GM18868 (cell line): ENCODE data around the gene VCPKMT.
A peak's percentile ranks its signal among the peaks of the same experiment; 100 is the strongest.

Experiments used
- ATAC-seq: cut with Tn5 transposase; IDR thresholded peaks from one replicate; pipeline ENCODE4 v1.9.1; 2021; ENCODE audit warnings: mild to moderate bottlenecking, moderate library complexity; ENCODE audit not compliant: unreplicated experiment

VCPKMT gene

DNA sequence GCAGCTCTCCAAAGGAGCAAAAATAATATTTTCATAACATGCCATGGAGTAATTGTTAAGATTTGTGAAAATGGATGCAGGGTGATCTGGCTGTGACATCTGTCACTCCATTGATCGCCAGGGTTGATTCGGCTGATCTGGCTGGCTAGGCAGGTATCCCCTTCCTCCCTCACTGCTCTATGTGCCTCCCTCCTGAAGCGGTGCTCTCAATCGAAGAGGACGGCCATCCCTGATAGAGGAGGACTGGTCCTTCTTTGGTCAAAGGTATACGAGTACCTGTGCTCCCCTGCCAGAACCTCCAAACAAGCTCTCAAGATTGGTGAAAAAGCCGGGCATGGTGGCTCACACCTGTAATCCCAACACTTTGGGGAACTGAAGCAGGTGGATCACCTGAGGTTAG is 47.9 kb downstream of the VCPKMT start:
- ATAC-seq, result no peak

DNA sequence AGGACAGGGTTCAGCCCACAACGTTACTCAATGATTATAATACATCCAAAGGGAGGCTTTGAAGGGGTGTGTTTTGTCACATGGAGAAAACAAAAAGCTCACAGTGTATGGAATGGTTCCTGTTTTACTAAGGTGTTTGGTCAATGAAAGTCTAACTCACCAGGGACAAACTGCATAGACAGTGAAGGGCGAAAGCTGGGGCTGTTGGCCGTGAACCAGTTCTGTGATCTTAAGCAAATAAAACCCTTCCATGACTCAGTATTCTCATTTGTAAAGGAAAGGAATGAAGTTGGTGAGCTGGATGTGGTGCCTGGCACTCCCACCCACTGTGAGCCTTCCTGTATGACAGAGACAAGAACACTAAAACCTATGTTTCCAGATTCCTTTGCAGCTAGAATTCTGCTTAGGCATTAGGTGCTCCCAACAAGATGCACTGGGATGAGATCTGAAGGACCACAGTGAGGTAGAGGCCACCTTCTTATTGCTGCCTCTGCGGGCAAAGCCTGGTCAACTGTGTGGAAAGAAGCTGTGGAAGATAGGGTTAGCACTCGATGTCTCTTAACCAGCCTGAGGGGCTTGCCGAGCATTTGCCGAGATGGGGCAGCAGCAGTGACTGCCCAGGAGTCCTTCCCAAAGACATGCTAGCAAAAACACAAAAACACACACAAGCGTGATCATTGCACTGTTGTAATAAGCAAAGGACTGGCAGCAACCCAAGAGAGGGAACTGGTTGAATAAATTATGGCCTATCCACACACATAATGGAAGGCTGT is 48.5 kb downstream of the VCPKMT start:
- ATAC-seq, result no peak

DNA sequence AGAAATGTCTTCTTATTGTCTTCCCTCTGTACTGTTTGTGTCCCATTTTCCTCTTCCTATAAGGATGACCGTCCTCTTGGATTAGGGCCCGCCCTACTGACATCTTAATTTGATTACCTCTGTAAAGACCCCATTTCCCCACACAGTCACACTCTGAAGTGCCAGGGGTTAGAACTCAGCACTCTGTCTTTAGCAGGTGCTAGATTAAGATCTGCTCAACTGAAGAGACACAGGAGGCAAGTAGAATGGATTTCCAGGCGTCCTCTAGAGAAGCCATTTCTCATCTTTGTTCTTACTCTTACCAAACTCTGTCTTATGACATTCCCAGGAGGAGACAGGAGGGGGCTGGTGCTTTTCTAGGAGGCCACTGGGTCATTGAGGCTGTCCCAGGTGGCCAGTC is 50.8 kb downstream of the VCPKMT start:
- no peak for ATAC-seq

DNA sequence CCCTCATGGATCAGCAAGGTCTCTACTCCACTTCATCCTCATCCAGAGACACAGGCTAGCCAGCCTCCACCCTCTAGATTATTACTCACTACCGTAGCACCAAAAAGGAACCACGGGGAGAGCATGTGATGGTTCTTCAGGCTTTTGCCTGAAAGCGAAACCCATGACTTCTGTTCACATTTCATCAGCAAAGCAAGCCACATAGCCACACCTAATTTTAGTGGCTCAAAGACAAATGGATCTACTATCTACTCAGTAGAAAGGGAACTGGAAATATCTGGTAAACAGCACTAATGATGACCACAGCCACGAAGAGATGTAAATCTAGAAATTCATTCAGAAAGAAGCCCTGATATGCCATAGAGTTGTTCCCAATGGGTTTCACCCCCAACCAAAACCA is 51.4 kb downstream of the VCPKMT start:
- ATAC-seq, result peak; percentile 71

DNA sequence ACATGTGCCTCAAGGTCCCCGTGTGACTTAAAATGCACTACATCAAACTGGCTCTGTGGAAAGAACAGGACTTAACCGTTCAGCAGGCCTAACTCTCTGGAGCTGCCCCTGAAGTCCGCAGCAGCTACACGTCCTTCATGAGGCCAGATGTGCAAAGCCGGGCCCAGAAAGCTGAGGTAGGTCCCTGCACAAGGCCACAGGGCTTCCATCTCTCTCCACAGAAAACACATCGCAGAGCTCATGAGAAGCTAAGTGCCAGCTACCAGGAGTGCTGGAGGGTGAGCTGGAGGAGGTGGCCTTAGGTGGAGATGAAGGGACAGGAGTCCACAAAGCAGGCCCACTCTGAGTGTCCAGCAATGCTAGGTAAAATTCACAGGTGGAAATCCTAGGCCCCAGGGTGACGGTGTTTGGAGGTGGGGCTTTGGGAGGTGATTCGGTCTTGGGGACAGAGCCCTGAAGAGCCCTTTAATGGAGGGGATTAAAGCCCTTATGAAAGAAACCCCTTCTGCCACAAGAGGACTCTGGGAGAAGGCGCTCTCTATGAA is 52.4 kb downstream of the VCPKMT start:
- ATAC-seq, result no peak

DNA sequence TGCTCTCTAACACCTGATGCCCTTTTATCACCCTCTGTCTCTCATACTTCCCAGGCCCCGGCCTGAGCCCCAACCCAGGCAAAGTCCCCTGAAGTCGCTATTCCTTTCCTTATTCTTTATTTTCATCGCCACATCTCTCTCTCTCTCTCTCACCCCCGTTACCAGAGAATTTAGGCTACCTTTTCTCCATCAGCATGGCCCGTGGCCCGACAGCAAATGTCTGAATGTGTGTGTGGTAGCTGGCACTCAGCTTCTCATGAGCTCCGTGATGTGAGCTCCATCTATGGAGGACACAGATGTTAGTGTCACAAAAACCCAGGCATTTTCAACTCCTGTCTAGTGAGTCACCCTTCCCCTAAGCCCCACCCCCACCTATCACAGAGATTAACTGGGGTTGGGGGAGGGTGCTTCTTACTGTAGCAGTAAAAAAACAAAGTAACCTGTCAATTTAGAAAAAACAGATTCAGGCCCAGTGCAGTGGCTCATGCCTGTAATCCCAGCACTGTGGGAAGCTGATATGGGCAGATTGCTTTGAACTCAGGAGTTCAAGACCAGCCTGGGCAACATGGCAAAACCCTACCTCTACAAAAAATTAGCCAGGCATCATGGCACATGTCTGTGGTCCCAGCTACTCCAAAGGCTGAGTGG is 53.8 kb downstream of the VCPKMT start:
- ATAC-seq, result peak; percentile 31

DNA sequence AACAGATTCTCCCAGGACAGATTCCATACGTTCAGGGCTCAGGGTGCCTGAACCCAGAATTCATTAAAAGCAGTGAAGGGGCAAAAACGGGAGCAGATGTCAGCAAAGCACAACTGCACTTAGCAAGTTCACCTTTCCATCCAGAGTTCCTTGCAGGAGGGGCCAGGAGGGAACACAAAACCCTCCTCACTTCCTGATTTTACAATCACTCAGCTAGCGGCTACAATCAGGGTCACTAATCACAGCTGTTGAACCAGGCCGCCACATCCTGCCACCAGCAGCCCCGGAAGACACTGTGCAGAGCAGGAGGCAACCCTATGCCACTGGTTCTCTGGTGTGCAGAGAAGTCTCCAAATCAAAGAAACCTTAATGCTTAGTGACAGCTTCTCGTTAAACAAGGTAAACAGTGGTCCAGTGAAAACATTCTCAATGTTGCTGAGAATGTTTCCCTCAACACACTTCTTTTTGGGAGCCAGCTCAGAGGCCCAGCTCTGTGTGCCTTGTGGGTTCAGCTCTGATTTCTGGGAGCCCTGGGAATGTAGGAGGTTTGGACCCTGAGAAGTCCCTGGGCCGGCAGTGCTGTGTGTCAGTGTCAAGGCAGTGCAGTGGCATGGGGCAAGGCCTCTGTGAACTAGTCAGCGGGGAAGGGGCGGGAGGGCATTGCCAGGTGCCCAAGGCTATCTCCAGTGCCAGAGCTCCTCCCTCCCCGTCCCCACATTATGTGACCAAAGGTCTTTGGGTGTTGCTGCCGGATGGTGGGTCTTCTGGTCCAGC is 54.5 kb downstream of the VCPKMT start:
- peak; percentile 55 for ATAC-seq

DNA sequence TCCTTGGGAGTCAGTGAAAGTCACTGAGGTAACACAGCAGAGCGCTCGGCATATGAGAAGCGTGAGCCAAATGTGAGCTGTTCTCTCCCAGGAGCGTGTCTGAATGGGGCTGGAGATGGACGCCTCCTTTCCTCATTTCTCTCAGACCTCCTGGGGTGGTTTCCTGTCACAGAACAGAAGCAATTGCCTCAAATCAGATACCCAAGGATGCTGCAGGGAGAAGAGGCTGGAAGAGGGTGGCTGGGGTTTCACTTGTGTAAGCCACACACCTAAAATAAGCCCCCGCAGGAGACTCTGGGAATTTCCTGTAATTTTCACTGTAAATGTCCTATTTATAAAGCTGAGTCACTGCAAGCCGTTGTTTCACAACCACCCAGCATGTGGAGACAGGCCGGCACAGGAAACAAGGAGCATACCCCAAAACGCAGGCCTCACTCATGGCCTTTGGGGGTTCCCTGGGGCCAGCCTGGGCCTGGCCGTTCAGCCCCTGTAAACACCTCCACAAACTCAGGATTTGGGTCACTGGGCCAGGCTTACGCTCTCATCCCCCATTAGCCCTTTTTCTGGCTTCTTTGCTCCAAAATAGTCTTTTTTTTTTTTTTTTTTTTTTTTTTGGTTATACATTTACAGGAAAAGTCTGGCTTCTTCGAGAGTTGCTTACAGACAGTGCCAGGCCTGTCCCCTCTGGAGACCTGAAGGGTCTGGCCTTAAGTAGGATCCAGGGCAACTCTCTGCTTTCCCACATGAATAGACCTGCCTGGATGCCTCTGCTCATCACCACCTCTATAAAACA is 55.3 kb downstream of the VCPKMT start:
- ATAC-seq, result peak; percentile 28

DNA sequence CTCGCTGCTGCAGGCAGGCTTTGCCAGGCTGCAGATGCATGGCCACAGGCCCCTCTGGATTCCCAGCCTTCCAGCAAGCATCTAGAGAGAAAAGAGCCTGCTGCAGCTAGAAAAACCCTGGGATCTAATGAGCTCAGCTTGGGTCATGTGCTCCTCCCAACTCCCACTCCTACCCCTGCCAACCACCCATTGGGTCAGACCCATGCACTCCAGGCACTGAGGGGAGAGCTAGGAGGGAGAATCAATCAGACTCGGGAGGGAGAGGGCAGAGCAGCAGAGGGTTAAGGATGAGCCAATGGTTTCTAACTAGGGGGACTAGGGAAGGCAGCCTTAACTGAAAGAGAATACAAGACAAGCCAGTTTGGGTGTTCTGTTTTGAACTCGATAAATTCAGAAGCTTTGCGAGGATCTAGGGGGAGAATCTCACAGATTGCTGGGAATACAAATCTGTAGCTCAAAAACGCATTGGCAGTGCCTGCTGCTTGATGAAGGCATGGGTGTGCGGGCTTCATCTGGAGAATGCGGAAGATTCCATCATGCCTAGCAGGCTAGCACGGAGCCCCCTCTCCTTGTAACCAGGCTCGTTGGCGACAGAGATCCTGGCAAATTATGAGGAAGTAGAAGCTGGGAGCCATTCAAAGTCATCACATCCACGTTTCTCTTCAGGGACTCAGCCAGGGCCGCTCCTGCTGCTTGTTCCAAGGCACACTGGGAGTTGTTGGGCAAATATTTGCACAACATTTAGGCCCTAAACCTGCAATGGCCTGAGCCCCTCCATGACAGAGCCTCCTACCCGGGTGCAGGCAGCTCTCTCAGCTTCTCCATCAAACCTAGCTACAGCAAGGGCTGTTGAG is 56.4 kb downstream of the VCPKMT start:
- no peak for ATAC-seq
